H1 (cell line): ENCODE data around the gene KBTBD3. TPM values are rescaled to one million over a fixed set of nuclear protein-coding genes. Genes with fewer than 3 reads are reported as not detected.

ENCODE experiments used
- CTCF ChIA-PET: fragments of 300-600 bp; sonication (Branson Sonifier 250); formaldehyde crosslinking; loops from one replicate; lab custom pipeline; 2021; ENCODE audit not compliant: partially characterized antibody; lab: Charles Lee
- POLR2A ChIA-PET: fragments of 300-600 bp; sonication (Branson Sonifier 250); formaldehyde crosslinking; loops from one replicate; lab custom pipeline; 2021; ENCODE audit warnings: inconsistent platforms; ENCODE audit not compliant: partially characterized antibody; lab: Charles Lee
- DNase-seq, 2 experiments: peaks; one replicate each; pipeline versions ENCODE4 v3.0.0 to v3.0.0-alpha.2; 2010 to 2022; ENCODE audit warnings: low spot score in 2 of 2, low read depth in 1 of 2, mixed read lengths in 1 of 2
- FAIRE-seq: peaks from 2 replicates; lab custom pipeline; 2011; peaks lifted over from hg19 to GRCh38; lab: Jason Lieb, UNC
- H2AFZ ChIP-seq: 2 replicates; pipeline ENCODE4 v1.8.1; 2012; ENCODE audit warnings: low read length, inconsistent platforms
- H2AK5ac ChIP-seq: 2 replicates; pipeline ENCODE4 v1.6.1; 2013; ENCODE audit warnings: low read depth, low read length
- H2BK120ac ChIP-seq: replicated peaks from 2 replicates; pipeline ENCODE3; 2013; ENCODE audit warnings: low read depth, low read length, inconsistent platforms
- H2BK12ac ChIP-seq: 2 replicates; pipeline ENCODE4 v1.6.1; 2013; ENCODE audit warnings: low read depth, low read length
- H2BK15ac ChIP-seq: 2 replicates; pipeline ENCODE4 v1.6.1; 2013; ENCODE audit warnings: low read length
- H2BK20ac ChIP-seq: 2 replicates; pipeline ENCODE4 v1.6.1; 2013; ENCODE audit warnings: low read length
- H2BK5ac ChIP-seq: 2 replicates; pipeline ENCODE4 v1.6.1; 2013; ENCODE audit warnings: low read depth, low read length
- H3K14ac ChIP-seq: 2 replicates; pipeline ENCODE4 v1.6.1; 2013; ENCODE audit warnings: inconsistent platforms; ENCODE audit not compliant: insufficient read length
- H3K18ac ChIP-seq: 2 replicates; pipeline ENCODE4 v1.6.1; 2013; ENCODE audit warnings: low read length; ENCODE audit errors: extremely low read depth
- H3K23ac ChIP-seq: 2 replicates; pipeline ENCODE4 v1.6.1; 2013; ENCODE audit warnings: inconsistent platforms; ENCODE audit not compliant: insufficient read length
- H3K23me2 ChIP-seq: 2 replicates; pipeline ENCODE4 v1.6.1; 2013; ENCODE audit warnings: low read depth, low read length
- H3K27ac ChIP-seq: 2 replicates; pipeline ENCODE4 v1.6.1; 2011; ENCODE audit warnings: low read depth, low read length, inconsistent platforms
- H3K27me3 ChIP-seq, 4 experiments: replicated peaks in 1 of 4; 1 replicate in 1 of 4; 2 replicates in 3 of 4; pipeline versions ENCODE4 v1.6.1 to v1.8.1; 2011 to 2013; ENCODE audit warnings: low read length in 3 of 4, mild to moderate bottlenecking in 3 of 4, inconsistent platforms in 2 of 4, mixed read lengths in 2 of 4, moderate library complexity in 1 of 4; ENCODE audit not compliant: control insufficient read depth in 3 of 4, insufficient read depth in 3 of 4; ENCODE audit errors: extremely low read depth in 1 of 4
- H3K36me3 ChIP-seq, 4 experiments: 2 replicates each; pipeline versions ENCODE4 v1.6.1 to v1.8.1; 2011 to 2013; ENCODE audit warnings: mild to moderate bottlenecking in 4 of 4, low read length in 3 of 4, moderate library complexity in 2 of 4, control low read depth in 1 of 4, inconsistent platforms in 1 of 4; ENCODE audit not compliant: insufficient read depth in 4 of 4, control insufficient read depth in 2 of 4
- H3K4ac ChIP-seq: replicated peaks from 2 replicates; pipeline ENCODE3; 2013; ENCODE audit warnings: low read length, low read depth, mixed read lengths, inconsistent platforms; ENCODE audit not compliant: insufficient read length
- H3K4me1 ChIP-seq, 4 experiments: replicated peaks in 1 of 4; 1 replicate in 1 of 4; 2 replicates in 3 of 4; pipeline versions ENCODE4 v1.6.1 to v1.8.1; 2011 to 2013; ENCODE audit warnings: low read length in 3 of 4, inconsistent platforms in 2 of 4, mixed read lengths in 1 of 4; ENCODE audit not compliant: insufficient read depth in 4 of 4, control insufficient read depth in 3 of 4
- H3K4me2 ChIP-seq, 2 experiments: 2 replicates each; pipeline versions ENCODE4 v1.6.1 to v1.8.1; 2011 to 2013; ENCODE audit warnings: low read depth in 2 of 2, low read length in 2 of 2, control low read depth in 1 of 2, inconsistent platforms in 1 of 2, mild to moderate bottlenecking in 1 of 2; ENCODE audit not compliant: insufficient read depth in 1 of 2
- H3K4me3 ChIP-seq, 4 experiments: fragments of 200-600, 300-600 bp in 1 of 4; sonication (generic), shearing (Covaris generic), sonication (Bioruptor Twin) in 1 of 4; 2 replicates each; pipeline versions ENCODE4 v1.5.1 to v1.8.1; 2011 to 2016; ENCODE audit warnings: low read length in 4 of 4, low read depth in 3 of 4, control low read depth in 2 of 4, inconsistent platforms in 2 of 4, mild to moderate bottlenecking in 2 of 4, mixed read lengths in 1 of 4, moderate library complexity in 1 of 4; ENCODE audit not compliant: insufficient read depth in 2 of 4; ENCODE audit errors: extremely low read depth in 1 of 4
- H3K56ac ChIP-seq: replicated peaks from 2 replicates; pipeline ENCODE3; 2013; ENCODE audit warnings: low read depth, mild to moderate bottlenecking, mixed read lengths, low read length, inconsistent platforms; ENCODE audit not compliant: insufficient read length
- H3K79me1 ChIP-seq: 2 replicates; pipeline ENCODE4 v1.6.1; 2013; ENCODE audit warnings: low read depth, low read length, control low read depth
- H3K79me2 ChIP-seq, 2 experiments: 2 replicates each; pipeline versions ENCODE4 v1.6.1 to v1.8.1; 2012 to 2013; ENCODE audit warnings: low read length in 2 of 2, mild to moderate bottlenecking in 2 of 2, inconsistent platforms in 1 of 2; ENCODE audit not compliant: insufficient read depth in 2 of 2, control insufficient read depth in 1 of 2
- H3K9ac ChIP-seq, 4 experiments: replicated peaks in 1 of 4; 1 replicate in 1 of 4; 2 replicates in 3 of 4; pipeline versions ENCODE4 v1.6.1 to v1.8.1; 2011 to 2013; ENCODE audit warnings: low read depth in 3 of 4, low read length in 3 of 4, control low read depth in 2 of 4, mild to moderate bottlenecking in 2 of 4, moderate library complexity in 2 of 4, inconsistent platforms in 1 of 4; ENCODE audit errors: extremely low read depth in 1 of 4
- H3K9me3 ChIP-seq, 2 experiments: 2 replicates each; pipeline versions ENCODE4 v1.6.1 to v1.8.1; 2012 to 2013; ENCODE audit warnings: mild to moderate bottlenecking in 2 of 2, moderate library complexity in 2 of 2, control low read depth in 1 of 2, inconsistent platforms in 1 of 2, low read depth in 1 of 2, low read length in 1 of 2, mixed read lengths in 1 of 2; ENCODE audit not compliant: insufficient read depth in 2 of 2
- H4K20me1 ChIP-seq, 2 experiments: replicated peaks in 1 of 2; 2 replicates each; pipeline versions ENCODE3 to v1.8.1; 2011 to 2013; ENCODE audit warnings: inconsistent platforms in 2 of 2, low read length in 2 of 2, mild to moderate bottlenecking in 1 of 2; ENCODE audit not compliant: insufficient read depth in 2 of 2, control insufficient read depth in 1 of 2
- H4K5ac ChIP-seq: 2 replicates; pipeline ENCODE4 v1.6.1; 2013; ENCODE audit warnings: low read length, low read depth, mixed read lengths, inconsistent platforms; ENCODE audit not compliant: insufficient read length
- H4K8ac ChIP-seq: 2 replicates; pipeline ENCODE4 v1.8.0; 2013; ENCODE audit warnings: mild to moderate bottlenecking, moderate library complexity, low read length, inconsistent platforms; ENCODE audit not compliant: insufficient read depth; ENCODE audit errors: extremely low read depth
- H4K91ac ChIP-seq: replicated peaks from 2 replicates; pipeline ENCODE3; 2013; ENCODE audit warnings: low read length, mixed read lengths, inconsistent platforms; ENCODE audit not compliant: insufficient read length
- BCL11A ChIP-seq, 2 experiments: IDR thresholded peaks; one replicate each; pipeline ENCODE4 v1.6.1; 2011; ENCODE audit warnings: low read depth in 2 of 2, low read length in 2 of 2, mild to moderate bottlenecking in 2 of 2
- CEBPB ChIP-seq: IDR thresholded peaks from 2 replicates; pipeline ENCODE4 v1.6.1; 2012; ENCODE audit warnings: low read depth, low read length
- CREB1 ChIP-seq: IDR thresholded peaks from 2 replicates; pipeline ENCODE4 v1.6.1; 2012; ENCODE audit warnings: inconsistent platforms
- EP300 ChIP-seq, 2 experiments: IDR thresholded peaks; 1 replicate in 1 of 2; 2 replicates in 1 of 2; pipeline ENCODE4 v1.6.1; 2011 to 2012; ENCODE audit warnings: low read depth in 2 of 2, low read length in 2 of 2, mild to moderate bottlenecking in 2 of 2, borderline replicate concordance in 1 of 2, inconsistent platforms in 1 of 2, moderate library complexity in 1 of 2
- GTF2F1 ChIP-seq: IDR thresholded peaks from 2 replicates; pipeline ENCODE4 v1.6.1; 2012; ENCODE audit warnings: low read depth, low read length, improper control_type of control experiment, borderline replicate concordance
- KDM1A ChIP-seq: fragments of 200-600, 300-600 bp; sonication (generic); IDR thresholded peaks from 2 replicates; pipeline ENCODE4 v1.7.1; 2016; ENCODE audit warnings: mild to moderate bottlenecking, low read length, borderline replicate concordance
- POLR2A ChIP-seq, 2 experiments: IDR thresholded peaks; 1 replicate in 1 of 2; 2 replicates in 1 of 2; pipeline ENCODE4 v1.6.1; 2011; ENCODE audit warnings: low read depth in 2 of 2, low read length in 2 of 2, mild to moderate bottlenecking in 2 of 2; ENCODE audit errors: control extremely low read depth in 1 of 2
- SP2 ChIP-seq: IDR thresholded peaks from 2 replicates; pipeline ENCODE4 v1.6.1; 2012; ENCODE audit warnings: mild to moderate bottlenecking, low read length, inconsistent platforms
- YY1 ChIP-seq: IDR thresholded peaks from 2 replicates; pipeline ENCODE4 v1.6.1; 2011; ENCODE audit warnings: low read depth, mild to moderate bottlenecking, low read length
- WGBS, 2 experiments: shearing (Covaris generic) in 1 of 2; methylation state at CpG; one replicate each; pipeline versions ENCODE4 v1.1.6 to v1.1.7; 2013 to 2015; ENCODE audit warnings: low lambda C conversion rate in 2 of 2, mixed read lengths in 2 of 2, inconsistent platforms in 1 of 2, low coverage in 1 of 2, missing lambda C conversion rate in 1 of 2; ENCODE audit not compliant: insufficient replicate concordance in 2 of 2, insufficient coverage in 1 of 2, insufficient read length in 1 of 2; ENCODE audit errors: extremely low coverage in 1 of 2, missing lambda C conversion rate in 1 of 2; 5-methylcytosine and 5-hydroxymethylcytosine counted together
- polyA plus RNA-seq, 7 experiments: library from polyadenylated mRNA; depleted of rRNA in 3 of 7; stranded (reverse) in 5 of 7; unstranded in 2 of 7; fragments of >200 nt in 5 of 7; fragments of 200-250 nt in 2 of 7; gene quantifications; 1 replicate in 5 of 7; 2 replicates in 1 of 7; 4 replicates in 1 of 7; pipeline versions ENCODE4 v1.2.1 to v1.2.3, GENCODE V29; 2011 to 2013; ENCODE audit warnings: missing spikeins in 2 of 7, mixed read lengths in 2 of 7
- total RNA-seq: library from RNA; stranded (reverse); fragmentation: NEBNext Ultra II Directional; extraction: Animal tissue kit (Norgen Biotek cat#: 25700); gene quantifications from 2 replicates; pipeline ENCODE4 v1.2.1, GENCODE V29; 2021
- TF ChIP-seq, protein P1 (sequence below): IDR thresholded peaks from 2 replicates; pipeline ENCODE4 v1.6.1; 2012; ENCODE audit warnings: inconsistent platforms
- TF ChIP-seq, protein P2 (sequence below), 3 experiments: IDR thresholded peaks; 1 replicate in 2 of 3; 2 replicates in 1 of 3; pipeline versions ENCODE4 v1.5.1 to v1.6.1; 2011; ENCODE audit warnings: low read length in 3 of 3, mild to moderate bottlenecking in 3 of 3, inconsistent platforms in 2 of 3, low read depth in 1 of 3, moderate library complexity in 1 of 3; ENCODE audit not compliant: insufficient read depth in 1 of 3; ENCODE audit errors: control extremely low read depth in 1 of 3

The KBTBD3 gene
- total and polyA plus RNA-seq, 2 of the 8 experiments (the other 6 are each of a cell fraction or from before 2014, with no cell fraction given): 1.2 to 6.1 TPM

DNA sequence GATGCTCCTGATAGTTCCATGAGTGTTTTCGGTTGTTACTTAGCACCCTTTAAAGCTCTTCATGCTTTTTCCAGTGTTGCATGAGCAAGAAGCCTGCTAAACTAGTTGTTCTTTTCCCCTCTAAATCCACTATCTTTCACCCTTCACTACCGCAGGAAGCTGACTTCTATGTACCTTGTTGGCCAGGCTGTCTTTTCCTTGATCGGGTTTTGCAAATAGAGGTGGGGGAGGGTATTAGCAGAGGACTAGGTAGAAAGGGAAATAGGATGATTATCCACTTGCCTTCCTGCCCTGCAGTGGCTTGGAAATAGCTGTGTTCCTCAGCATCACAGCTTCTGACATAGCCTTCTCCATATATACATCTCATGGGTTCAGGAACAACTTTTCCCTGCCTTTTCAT lies 24.2 kb upstream of the KBTBD3 start:
- H4K20me1 ChIP-seq: no peaks in the 10 kb centered on the region
- TF ChIP-seq BCL11A (IDR thresholded peaks at IDR 0.05; ENCODE audit: low read depth in 2 of 2, low read length in 2 of 2): no peak
- no peak for TF ChIP-seq EP300 (IDR thresholded peaks at IDR 0.05; ENCODE audit: borderline replicate concordance in 1 of 2, low read depth in 2 of 2, low read length in 2 of 2)
- TF ChIP-seq, protein P1, sequence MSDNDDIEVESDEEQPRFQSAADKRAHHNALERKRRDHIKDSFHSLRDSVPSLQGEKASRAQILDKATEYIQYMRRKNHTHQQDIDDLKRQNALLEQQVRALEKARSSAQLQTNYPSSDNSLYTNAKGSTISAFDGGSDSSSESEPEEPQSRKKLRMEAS: no peak
- TF ChIP-seq GTF2F1: no peak
- no peak for TF ChIP-seq CEBPB
- TF ChIP-seq, protein P2, sequence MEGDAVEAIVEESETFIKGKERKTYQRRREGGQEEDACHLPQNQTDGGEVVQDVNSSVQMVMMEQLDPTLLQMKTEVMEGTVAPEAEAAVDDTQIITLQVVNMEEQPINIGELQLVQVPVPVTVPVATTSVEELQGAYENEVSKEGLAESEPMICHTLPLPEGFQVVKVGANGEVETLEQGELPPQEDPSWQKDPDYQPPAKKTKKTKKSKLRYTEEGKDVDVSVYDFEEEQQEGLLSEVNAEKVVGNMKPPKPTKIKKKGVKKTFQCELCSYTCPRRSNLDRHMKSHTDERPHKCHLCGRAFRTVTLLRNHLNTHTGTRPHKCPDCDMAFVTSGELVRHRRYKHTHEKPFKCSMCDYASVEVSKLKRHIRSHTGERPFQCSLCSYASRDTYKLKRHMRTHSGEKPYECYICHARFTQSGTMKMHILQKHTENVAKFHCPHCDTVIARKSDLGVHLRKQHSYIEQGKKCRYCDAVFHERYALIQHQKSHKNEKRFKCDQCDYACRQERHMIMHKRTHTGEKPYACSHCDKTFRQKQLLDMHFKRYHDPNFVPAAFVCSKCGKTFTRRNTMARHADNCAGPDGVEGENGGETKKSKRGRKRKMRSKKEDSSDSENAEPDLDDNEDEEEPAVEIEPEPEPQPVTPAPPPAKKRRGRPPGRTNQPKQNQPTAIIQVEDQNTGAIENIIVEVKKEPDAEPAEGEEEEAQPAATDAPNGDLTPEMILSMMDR (IDR thresholded peaks at IDR 0.05; ENCODE audit: control extremely low read depth in 1 of 3, insufficient read depth in 1 of 3, low read depth in 1 of 3, low read length in 3 of 3): no peak
- TF ChIP-seq YY1: no peak
- TF ChIP-seq CREB1: no peak
- no peak for TF ChIP-seq SP2
- TF ChIP-seq KDM1A: no peak
- no peak for TF ChIP-seq POLR2A (IDR thresholded peaks at IDR 0.05; ENCODE audit: control extremely low read depth in 1 of 2, low read depth in 2 of 2, low read length in 2 of 2)

More for the DNA sequence above, 24.2 kb upstream of the KBTBD3 start:
- Histone ChIP-seq H3K23ac (no peak overlapping the region), H4K5ac (no peak overlapping the region), H4K91ac (no peak overlapping the region), H3K4me3 (no peak overlapping the region), H2BK12ac (no peak overlapping the region), H2BK20ac (no peak overlapping the region), H2AFZ (no peak overlapping the region), H3K4ac (no peak overlapping the region), H3K18ac (no peak overlapping the region), H3K23me2 (no peaks in the 10 kb centered on the region), H3K9me3 (no peaks in the 10 kb centered on the region), H4K8ac (no peak overlapping the region), H2BK5ac (no peak overlapping the region), H2AK5ac (no peak overlapping the region), H2BK15ac (no peak overlapping the region; the same call in 1 of the 2 replicates), H3K27ac (no peak overlapping the region), H3K56ac (no peak overlapping the region), H2BK120ac (no peak overlapping the region), H3K79me2 (no peaks in the 10 kb centered on the region), H3K27me3 (no peaks in the 10 kb centered on the region), H3K79me1 (no peaks in the 10 kb centered on the region), H3K4me2 (no peak overlapping the region), H3K4me1 (peaks cover 0 to 5% (median 0%) of the 10 kb centered on the region in 4 experiments; a peak in 2 of 7 replicates), H3K14ac (no peak overlapping the region), H3K36me3 (peaks cover 3 to 17% (median 12%) of the 10 kb centered on the region in 4 experiments; a peak in 7 of 8 replicates), H3K9ac (no peak overlapping the region)
- WGBS, 2 experiments: 91% methylated on average over 3 of the region's 3 CpGs; no CpG with 5 or more reads in 1 of the 2 experiments
- ChIA-PET CTCF (interaction anchor here (1.6 to 4.7 kb wide), 3 partner anchors 10 to 32 kb away, joined by 5 to 29 read pairs (median 5); no protein-coding TSS in a partner anchor), POLR2A (interaction anchor here (1.2 kb wide), 1 partner anchor 15 kb away, joined by 3 read pairs; no protein-coding TSS in a partner anchor)
- peak; percentile 24 for FAIRE-seq
- no peak for DNase-seq
